UCSD-AML1 (cell line): ENCODE results near the gene ADGRG6.

ENCODE experiments used
- DNase-seq: peaks from one replicate; lab custom pipeline; 2025; ENCODE audit not compliant: unreplicated experiment; lab: John Stamatoyannopoulos, UW

ADGRG6 gene

DNA sequence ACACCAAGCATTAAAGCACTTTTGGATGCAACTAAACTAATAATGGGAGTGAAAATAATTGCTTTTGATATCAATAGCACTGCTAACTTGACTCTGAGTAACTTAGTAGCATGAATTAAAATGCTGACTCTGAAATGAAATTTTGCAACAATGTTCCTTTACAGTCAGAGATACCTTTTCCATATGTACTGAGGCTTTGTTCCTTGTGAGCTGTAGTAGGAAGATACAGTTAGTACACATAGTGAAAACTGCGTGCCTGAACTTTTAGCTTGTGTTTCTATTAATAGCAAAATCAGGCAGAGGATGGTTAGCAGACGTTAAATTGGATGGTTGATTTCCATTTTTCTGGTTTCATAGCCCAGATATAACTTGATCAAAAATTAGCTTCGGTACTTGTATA, 18.6 kb downstream of the ADGRG6 start:
- no peak for DNase-seq

DNA sequence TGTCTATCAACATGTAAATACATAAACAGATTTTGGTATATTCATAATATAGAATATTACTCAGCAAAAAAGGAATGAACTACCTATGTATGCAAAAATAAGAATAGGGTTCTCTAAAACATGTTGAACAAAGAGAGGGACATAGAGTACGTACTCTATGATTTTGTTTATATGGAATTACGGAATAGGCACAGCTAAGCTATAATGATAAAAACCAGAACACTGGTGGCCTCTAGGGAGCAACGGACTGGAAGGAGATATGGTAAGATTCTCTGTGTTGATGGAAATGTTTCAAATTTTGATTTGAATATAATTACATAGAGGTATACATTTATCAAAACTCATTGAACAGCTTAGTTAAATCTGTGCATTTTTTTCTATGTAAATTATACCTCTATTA, 19.6 kb downstream of the ADGRG6 start:
- no peak for DNase-seq

DNA sequence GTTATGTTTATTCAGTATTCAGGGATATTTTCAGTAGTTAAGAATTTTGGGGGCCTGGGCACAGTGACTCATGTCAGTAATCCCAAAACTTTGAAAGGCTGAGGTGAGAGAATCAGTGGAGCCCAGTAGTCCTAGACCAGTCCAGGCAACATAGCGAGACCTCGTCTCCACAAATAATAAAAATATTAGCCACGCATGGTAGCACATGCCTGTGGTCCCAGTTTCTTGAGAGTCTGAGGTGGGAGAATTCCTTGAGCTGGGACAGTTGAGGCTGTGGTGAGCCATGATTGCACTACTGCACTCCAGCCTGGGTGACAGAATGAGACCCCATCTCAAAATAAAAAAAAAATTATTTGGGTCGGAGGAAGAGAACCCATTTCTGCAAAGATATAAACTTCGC, 20.3 kb downstream of the ADGRG6 start:
- DNase-seq = no peak

DNA sequence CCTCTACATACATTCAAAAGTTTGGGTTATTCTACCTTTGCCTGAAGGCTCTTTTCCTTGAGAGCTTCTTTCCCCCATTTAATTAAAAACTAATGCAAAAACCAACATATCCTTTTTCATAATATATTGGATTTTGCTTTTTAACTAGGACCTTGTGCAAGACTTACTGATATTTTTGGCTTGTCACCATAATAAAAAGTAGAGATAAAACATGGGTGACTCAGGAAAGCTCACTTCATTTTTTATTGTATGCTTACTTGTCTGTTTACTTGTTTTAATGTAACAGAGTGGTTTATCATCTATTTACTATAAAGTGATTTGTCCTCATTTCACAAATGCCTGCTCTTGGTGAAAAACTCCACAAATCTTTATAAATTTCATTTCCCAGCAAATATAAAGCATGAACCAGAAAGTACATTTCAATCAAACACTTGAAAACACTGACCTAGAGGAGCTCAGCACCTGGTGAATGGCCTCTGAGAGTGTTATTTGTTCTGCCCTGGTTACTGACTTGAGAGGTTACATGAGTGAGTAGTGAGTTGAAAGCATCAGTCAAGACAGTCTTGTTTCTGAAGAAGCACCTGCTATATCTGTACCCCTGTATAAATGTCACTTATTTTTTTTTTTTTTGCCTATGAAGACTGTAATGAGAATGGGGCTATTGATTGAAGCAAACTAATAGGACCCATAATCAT, 20.8 kb downstream of the ADGRG6 start:
- no peak for DNase-seq

DNA sequence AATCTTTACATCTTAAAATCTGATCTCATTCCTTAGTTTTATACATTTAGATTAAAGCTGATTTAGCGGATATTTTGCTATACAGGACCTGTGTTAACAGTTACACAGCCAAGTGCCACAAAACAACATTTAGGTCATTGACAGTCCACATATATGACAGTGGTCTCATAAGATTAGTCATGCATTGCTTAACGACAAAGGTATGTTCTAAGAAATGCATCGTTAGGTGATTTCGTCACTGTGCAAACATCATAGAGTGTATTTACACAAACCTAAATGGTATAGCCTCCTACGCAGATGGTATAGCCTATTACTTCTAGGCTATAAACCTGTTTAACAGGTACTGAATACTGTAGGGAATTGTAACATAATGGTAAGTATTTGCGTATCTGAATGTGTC, 21.6 kb downstream of the ADGRG6 start:
- DNase-seq = no peak

DNA sequence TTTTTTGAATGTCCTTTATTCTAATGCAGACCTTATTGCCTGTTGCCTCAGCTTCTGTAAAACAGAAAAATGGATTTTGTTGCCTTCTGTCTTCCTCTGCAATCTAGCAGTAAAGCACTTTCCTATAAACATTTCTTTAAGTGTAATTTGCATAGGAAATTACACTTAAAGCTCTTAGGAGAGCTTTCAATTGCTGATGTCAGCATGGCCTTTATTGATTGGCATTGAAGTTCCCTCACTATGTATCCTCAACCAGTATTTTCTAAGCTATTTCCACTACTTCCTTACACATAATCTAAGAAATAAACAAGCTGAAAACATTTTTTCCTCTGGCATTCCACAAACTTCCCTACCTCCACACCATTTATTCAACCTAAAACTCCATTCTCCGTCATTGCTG, 22.3 kb downstream of the ADGRG6 start:
- DNase-seq = no peak

DNA sequence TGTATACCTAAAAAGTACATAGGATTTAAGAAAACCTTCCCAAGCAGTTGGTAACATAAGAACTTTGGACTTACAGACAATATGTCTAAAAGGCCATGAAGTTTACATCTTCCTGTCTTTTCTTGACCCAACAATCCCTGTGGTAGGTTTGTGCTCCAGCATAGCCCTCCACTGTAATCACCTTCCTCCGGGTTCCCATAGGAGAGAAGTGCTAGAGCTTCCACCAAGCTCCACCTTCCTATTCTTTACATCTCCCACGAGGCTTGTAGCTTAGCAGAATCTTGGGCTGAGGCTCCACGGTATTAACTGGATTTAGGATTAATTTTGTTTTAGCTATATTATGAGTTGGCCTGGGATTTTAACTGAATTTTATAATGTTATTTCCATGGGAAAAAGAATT, 23.3 kb downstream of the ADGRG6 start:
- DNase-seq = no peak

DNA sequence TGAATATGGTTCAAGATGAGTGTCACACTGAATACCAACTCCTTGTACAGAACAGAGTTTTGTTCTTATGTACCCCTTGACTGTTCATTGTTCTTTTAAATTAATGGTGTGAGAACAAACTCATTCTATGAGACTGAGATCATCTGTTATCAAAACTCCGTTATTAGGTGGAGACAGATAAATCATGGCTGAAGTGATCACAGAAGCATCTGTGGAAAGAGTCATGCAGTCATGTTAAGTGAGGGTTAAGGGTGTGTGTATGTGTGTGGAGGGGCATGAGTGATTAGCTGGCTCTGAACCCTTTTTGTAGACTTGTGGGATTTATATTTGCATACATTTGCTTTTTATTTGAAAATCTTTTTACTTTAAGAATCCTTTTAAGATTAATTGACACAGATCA, 24.7 kb downstream of the ADGRG6 start:
- DNase-seq = no peak

DNA sequence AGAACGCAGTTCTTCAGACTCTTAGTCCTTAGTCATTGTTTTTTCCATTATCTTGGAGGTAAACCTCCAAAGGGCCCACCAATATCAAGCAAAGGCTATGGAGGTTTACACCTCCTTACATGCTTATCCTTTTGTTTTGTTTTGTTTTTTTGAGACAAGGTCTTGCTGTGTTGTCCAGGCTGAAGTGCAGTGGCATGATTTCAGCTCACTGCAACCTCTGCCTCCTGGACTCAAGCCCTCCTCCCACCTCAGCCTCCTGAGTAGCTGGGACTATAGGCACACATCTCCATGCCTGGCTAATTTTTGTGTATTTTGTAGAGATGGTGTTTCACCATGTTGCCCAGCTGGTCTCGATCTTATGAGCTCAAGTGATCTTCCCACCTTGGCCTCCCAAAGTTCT, 26.3 kb downstream of the ADGRG6 start:
- no peak for DNase-seq

DNA sequence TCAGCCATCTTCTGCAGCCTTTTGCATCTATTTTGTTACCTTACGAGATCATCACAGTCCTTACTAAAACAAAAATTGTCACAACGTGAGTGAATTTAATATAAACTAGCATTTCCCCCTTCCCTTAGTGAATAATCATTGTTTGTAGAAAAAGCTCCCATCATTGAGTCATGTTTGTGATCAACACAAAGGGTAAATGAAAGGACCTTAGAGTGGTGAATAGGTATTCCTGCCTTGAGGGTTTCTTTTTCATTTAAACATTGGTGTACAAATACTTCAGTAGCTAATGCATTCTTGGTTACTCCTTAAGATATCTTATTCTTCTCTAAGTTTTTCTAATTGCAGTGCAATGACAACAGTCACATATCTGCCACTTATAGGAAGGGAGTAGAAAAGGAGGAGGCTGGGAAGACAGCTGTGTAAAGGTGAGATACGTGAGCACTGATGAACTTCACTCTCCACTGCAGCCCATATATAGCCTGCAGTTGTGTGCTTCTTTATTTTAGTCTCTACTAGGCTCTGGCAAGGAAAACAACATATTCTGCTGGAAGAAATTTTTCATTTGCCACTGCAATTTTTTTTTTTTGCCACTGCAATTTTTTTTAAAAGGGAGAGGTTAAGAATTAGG, 27.8 kb downstream of the ADGRG6 start:
- no peak for DNase-seq

DNA sequence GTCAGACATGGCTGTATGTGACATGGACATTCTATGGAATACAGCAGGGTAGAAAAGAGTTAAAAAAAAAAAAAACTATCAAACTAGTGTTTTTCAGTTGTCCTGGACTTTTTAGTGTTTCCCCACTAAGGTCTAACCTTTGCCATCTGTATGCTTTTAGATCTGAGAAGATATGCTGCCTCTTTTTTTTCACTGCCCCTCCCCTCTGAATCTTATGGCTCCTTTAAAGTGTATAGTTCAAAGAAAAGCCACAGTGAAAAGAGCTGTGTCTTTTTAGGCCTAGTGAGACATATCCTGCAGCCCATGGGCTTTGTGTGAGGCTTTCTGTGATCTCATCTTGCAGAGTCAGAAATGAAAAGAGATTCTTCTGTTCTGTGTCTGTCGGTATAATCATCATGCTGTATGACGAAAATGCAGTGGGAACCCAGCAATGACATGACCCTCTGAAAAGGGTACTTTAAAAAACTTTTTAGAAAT, 29.3 kb downstream of the ADGRG6 start:
- DNase-seq = no peak

DNA sequence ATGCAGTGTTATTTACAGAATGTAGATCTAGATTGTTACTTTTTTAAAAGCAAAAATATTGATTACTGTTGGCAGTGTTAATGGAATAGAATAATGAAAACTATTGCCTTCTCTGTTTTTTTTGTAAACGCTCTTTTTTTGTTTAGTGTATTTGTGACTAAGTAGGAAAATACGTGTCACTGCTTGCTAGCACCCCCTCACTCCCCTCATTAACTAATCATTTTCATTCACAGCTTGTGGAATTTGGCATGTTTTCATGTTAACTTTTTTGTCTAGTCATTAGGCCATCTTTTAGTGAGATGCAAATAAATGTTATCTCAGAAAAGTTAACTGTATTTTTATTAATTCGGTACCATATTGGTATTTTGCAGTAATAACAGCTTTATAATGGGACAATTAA, 29.8 kb downstream of the ADGRG6 start:
- DNase-seq = no peak

DNA sequence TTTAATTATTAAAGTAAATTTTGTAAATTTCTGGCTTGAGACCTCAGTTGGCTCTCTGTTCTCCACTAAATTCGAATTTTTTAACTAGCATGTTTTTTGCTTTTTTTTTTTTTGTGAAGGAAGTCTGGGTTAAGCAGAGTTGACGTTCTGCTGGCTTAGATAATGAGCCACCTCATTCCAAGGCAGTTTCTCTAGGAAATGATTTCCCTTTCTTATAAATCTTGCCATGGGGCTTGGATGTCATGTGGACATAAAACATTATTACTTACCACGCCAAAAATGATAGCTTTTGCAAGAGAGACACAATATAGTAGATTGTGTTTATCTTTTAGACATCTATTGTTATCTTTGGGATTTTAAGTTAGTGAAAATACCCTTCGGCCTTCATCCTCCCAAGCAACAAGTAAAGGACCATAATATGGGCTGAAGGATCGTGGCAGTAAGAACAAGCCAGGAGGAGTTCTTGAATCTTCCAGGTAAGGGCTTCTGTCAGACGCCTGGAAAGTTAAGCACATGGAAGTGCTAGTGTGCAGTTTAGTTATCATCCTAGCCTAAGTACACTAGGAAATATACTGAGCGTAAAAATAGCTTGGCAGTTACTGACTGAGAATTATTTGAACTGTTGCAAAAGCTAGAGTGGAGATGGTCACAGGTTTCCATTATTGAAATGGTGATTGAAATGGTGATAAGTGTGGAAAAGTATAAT, 30.7 kb downstream of the ADGRG6 start:
- DNase-seq = no peak

DNA sequence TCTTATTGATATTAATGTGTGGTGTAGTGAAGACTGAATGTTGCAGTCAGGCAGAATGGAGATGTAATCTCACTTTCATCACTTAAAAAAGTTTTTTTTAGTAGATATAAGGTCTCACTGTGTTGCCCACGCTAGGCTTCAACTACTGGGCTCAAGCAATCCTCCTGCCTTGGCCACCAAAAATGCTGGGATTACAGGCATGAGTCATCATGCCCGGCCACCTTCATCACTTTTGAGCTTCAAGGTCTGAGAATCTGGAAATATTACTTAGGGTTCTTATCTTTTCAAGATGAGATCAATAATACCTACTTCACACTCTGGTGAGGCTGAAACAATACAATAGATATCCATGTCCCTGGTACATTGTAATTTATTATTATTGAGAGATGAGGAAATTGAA, 31.6 kb downstream of the ADGRG6 start:
- no peak for DNase-seq

DNA sequence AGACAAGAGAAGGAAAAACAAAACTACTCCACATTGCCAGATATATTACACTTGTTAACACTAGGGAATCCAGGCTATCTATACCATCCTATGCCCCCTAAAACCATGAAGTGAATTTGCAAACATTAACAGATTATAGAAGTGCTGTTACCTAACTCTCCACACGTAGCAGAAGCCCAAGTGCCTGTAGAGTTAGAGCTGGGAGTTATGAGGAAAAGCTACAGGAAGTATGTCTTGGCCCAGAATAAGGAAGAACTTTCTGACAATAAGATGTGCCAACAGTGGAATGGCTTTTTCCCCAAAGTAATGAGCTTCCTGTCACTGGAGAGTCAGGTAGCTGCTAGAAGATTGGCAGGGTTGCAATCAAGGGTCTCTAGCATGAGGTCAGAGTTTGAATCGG, 32.5 kb downstream of the ADGRG6 start:
- DNase-seq = no peak

DNA sequence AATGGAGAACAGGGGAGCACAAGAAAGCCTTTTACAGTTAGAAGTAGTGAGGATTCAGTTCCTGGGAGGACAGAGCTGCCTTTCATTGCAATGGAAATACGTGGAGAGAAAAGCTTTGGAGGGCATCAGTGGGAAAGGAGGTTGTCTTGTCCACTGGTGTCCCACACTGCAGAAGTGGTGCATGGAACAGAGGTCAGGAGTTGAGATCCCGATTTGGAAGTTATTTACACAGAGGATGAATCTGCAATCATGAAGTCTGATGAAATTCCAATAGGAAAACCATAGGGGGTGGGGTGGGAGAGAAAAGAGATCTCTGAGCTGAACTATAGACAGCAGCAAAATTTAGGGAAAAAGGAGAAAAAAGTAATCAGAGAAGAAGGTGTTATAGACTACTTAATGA, 33.6 kb downstream of the ADGRG6 start:
- no peak for DNase-seq

DNA sequence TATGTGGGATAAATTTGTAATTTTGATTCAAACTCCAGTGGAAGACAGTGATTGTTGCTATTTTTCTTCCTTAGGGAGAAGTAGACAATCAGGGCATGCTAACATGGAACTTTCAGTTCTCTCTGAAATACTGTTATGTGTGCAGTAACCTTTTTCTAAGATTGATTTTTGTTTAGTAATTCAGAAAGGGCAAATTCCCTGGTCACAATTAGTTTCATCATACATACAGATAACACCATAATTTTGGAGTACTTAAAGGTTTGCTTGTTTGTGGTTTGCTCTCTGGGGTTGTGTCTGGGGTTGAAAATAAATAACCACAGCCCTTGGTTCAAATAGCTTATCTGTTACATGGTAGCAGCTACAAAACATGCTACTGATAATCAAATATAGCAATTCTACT, 34.4 kb downstream of the ADGRG6 start:
- DNase-seq = no peak

DNA sequence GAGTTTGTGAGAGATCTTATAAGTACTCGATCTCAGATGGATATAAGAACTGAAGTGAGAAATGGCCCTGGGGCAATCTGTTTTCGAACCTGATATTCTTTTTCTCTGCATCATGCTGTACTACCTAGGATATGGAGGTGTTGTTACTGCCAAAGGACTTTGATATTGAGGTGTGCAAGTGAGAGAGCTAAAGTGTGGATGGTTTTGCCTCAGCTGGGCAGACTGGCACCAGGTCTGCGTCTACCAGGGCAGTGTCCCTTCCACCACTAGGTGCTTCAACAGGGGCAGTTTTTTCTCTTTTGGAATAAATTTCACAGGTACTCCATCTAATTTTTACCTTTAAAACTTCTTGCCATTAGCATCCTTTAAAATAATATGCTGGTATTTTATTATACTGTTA, 35.0 kb downstream of the ADGRG6 start:
- no peak for DNase-seq

DNA sequence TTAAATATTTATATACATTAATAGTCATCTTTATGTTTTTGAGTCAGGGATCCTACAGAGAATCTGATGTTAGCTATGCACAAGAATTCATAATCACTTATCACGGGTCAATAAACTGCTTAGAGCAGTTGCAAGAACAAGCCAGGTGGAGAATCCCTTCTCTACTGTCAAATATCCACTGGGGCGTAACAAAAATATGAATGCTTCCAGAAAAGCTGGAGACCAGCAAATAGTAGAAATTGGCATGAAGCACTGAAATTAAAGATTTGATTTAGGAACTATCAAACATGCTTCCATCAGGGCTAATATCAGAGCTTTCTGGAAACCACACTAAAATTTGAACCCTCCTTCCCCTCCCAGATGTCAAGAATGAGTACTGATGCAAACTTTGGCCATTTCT, 37.3 kb downstream of the ADGRG6 start:
- DNase-seq = no peak

DNA sequence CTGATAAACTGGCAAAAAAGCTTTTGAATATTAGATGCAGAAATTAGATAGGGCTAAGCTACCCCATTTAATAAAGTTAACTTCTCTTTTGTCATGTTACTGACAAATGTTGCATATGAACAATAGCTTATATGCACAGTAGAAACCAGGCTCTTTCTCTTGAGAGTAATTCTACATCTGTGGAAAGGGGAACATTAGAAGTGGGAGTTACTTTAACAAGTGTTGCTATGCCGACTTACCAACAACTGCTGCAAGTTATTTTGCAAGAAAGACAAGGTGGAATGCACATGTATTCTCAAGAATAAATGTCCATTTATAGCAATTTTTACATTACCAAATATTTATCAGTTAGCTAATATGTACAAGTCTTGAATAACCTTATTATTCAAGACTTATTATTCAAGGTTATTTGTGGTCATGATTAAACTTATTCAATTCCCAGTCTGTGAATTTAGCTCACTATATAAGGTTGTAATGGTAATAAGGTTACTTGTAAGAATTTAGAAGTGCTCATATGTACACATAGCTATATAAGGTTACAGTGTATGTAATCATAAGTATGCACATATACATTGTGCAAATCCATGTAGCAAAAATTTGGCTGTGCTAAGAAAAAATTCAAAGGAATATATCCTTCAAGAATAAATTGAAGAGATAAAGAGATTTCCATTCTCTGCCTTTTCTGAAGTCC, 38.3 kb downstream of the ADGRG6 start:
- DNase-seq = no peak

DNA sequence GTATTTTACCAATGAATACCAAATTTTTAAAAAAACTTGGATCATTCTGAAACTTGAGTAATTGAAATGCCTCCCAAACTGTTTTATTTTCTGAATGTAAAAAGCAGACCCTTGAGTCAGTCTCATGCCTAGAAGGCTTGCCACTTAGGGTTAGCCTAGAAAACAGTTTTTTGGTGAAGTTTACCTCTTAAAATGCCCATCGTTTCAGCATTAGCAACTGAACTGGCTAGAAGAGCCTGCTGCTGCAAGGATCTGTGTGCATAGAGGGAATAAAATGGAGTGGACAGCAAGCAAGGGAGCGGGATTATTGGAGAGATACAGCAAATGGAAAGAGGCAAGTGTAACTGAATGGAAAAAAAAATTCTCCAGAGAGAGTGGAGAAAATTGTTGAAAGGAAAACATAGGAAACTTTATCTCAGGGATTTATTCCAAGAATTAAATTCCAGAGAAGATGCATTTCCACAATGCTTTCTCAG, 40.1 kb downstream of the ADGRG6 start:
- no peak for DNase-seq

DNA sequence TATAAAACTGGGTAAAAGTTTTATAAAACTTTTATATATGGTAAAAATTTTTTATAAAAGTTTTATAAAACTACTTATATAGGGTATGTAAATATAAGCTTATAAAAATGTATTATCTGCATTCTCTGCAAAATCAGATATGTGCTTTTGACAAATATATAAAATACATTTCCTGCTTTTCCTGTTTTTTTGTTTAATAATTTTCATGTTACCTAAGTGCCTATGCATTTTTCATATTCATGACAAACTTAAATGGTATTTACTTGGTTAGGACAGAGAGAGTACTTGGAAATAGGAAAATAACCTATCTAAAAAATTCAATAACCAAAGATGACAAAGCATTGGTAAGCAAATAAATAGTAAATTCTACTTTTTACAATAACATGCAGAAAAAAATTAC, 41.2 kb downstream of the ADGRG6 start:
- DNase-seq = no peak
